ENCODE measurements around the gene NR6A1.

- TF ChIP-seq, protein P1, sequence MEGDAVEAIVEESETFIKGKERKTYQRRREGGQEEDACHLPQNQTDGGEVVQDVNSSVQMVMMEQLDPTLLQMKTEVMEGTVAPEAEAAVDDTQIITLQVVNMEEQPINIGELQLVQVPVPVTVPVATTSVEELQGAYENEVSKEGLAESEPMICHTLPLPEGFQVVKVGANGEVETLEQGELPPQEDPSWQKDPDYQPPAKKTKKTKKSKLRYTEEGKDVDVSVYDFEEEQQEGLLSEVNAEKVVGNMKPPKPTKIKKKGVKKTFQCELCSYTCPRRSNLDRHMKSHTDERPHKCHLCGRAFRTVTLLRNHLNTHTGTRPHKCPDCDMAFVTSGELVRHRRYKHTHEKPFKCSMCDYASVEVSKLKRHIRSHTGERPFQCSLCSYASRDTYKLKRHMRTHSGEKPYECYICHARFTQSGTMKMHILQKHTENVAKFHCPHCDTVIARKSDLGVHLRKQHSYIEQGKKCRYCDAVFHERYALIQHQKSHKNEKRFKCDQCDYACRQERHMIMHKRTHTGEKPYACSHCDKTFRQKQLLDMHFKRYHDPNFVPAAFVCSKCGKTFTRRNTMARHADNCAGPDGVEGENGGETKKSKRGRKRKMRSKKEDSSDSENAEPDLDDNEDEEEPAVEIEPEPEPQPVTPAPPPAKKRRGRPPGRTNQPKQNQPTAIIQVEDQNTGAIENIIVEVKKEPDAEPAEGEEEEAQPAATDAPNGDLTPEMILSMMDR (IDR thresholded peaks at IDR 0.05), result no peak
- no peak for TF ChIP-seq ZFX (IDR thresholded peaks at IDR 0.05; ENCODE audit: borderline replicate concordance)
These were observed 285.2 kb downstream of the NR6A1 start for GRCh38 chr9:124485936-124486335.

All from 22Rv1 (cell line).